Endothelial cell of umbilical vein (primary cell): Measurements from ENCODE around the gene EML2. TPM values are rescaled to one million over a fixed set of nuclear protein-coding genes. Genes with fewer than 3 reads are reported as not detected.

Experiments
- BruUV-seq: library from RNA; stranded (reverse); fragments of 400-500 nt; replicated peaks from 2 replicates; lab custom pipeline; 2021; lab: Mats Ljungman, UMichigan
- CTCF ChIA-PET: fragments of 300-600, 350-600 bp; sonication (Branson Sonifier 250); formaldehyde crosslinking; loops from one replicate; lab custom pipeline; 2021; ENCODE audit warnings: antibody characterized with exemption, inconsistent platforms; lab: Charles Lee
- POLR2A ChIA-PET: fragments of 300-600, 350-600 bp; sonication (Branson Sonifier 250); formaldehyde crosslinking; loops from one replicate; lab custom pipeline; 2021; ENCODE audit warnings: antibody characterized with exemption, inconsistent platforms; lab: Charles Lee
- DNase-seq: peaks from one replicate; pipeline ENCODE4 v3.0.0-alpha.2; 2011; ENCODE audit warnings: low read depth, low spot score
- FAIRE-seq: peaks from 2 replicates; lab custom pipeline; 2011; peaks lifted over from hg19 to GRCh38; lab: Jason Lieb, UNC
- H2AFZ ChIP-seq: 2 replicates; pipeline ENCODE4 v1.6.0; 2012; ENCODE audit warnings: low read depth, low read length, control low read depth, inconsistent platforms
- H3K27ac ChIP-seq: 2 replicates; pipeline ENCODE4 v1.5.1; 2011; ENCODE audit warnings: low read depth, mild to moderate bottlenecking, control low read depth, low read length, moderate library complexity; ENCODE audit not compliant: insufficient read depth
- H3K27me3 ChIP-seq, 2 experiments: 2 replicates each; pipeline versions ENCODE4 v1.6.0 to v1.6.1; 2011; ENCODE audit warnings: low read length in 2 of 2, mixed read lengths in 1 of 2; ENCODE audit not compliant: control insufficient read depth in 2 of 2, insufficient read depth in 2 of 2
- H3K36me3 ChIP-seq, 2 experiments: 2 replicates in 1 of 2; 3 replicates in 1 of 2; pipeline ENCODE4 v1.5.1; 2011; ENCODE audit warnings: low read length in 2 of 2, mild to moderate bottlenecking in 1 of 2, moderate library complexity in 1 of 2; ENCODE audit not compliant: control insufficient read depth in 2 of 2, insufficient read depth in 2 of 2; ENCODE audit errors: extremely low read depth in 1 of 2
- H3K4me1 ChIP-seq: 3 replicates; pipeline ENCODE4 v1.5.1; 2011; ENCODE audit warnings: mild to moderate bottlenecking, low read length; ENCODE audit not compliant: control insufficient read depth, insufficient read depth; ENCODE audit errors: extremely low read depth
- H3K4me2 ChIP-seq: 2 replicates; pipeline ENCODE4 v1.6.1; 2011; ENCODE audit warnings: low read length, control low read depth, mixed read lengths; ENCODE audit not compliant: insufficient read depth
- H3K4me3 ChIP-seq, 3 experiments: fragments of 200-600 bp in 1 of 3; sonication (generic), shearing (Covaris generic) in 1 of 3; replicated peaks in 1 of 3; 2 replicates each; pipeline ENCODE4 v1.5.1; 2011 to 2016; ENCODE audit warnings: control low read depth in 3 of 3, low read length in 3 of 3, mild to moderate bottlenecking in 2 of 3, inconsistent platforms in 1 of 3, low read depth in 1 of 3, moderate library complexity in 1 of 3; ENCODE audit not compliant: insufficient read depth in 1 of 3
- H3K79me2 ChIP-seq: 2 replicates; pipeline ENCODE4 v1.6.0; 2012; ENCODE audit warnings: low read length, inconsistent platforms; ENCODE audit not compliant: control insufficient read depth, insufficient read depth
- H3K9ac ChIP-seq: replicated peaks from 2 replicates; pipeline ENCODE3; 2011; ENCODE audit warnings: low read length, control low read depth; ENCODE audit not compliant: insufficient read depth; ENCODE audit errors: extremely low read depth
- H3K9me1 ChIP-seq: replicated peaks from 3 replicates; pipeline ENCODE4 v1.6.0; 2011; ENCODE audit warnings: mild to moderate bottlenecking, low read length; ENCODE audit not compliant: control insufficient read depth, insufficient read depth; ENCODE audit errors: extremely low read depth
- H3K9me3 ChIP-seq: replicated peaks from 2 replicates; pipeline ENCODE4 v1.5.1; 2012; ENCODE audit warnings: low read length, inconsistent platforms; ENCODE audit not compliant: control insufficient read depth, insufficient read depth
- H4K20me1 ChIP-seq: replicated peaks from 2 replicates; pipeline ENCODE3; 2011; ENCODE audit warnings: mild to moderate bottlenecking, low read length; ENCODE audit not compliant: control insufficient read depth, insufficient read depth; ENCODE audit errors: extremely low read depth
- CTCF ChIP-seq, 2 donors: IDR thresholded peaks; 1 replicate in 1 of 2; 2 replicates in 1 of 2; pipeline ENCODE4 v1.5.1; 2011; ENCODE audit warnings: low read length in 2 of 2, mild to moderate bottlenecking in 2 of 2, moderate library complexity in 2 of 2, control low read depth in 1 of 2, inconsistent platforms in 1 of 2, low read depth in 1 of 2; ENCODE audit not compliant: insufficient read depth in 1 of 2; ENCODE audit errors: extremely low read depth in 1 of 2
- MAX ChIP-seq: IDR thresholded peaks from 2 replicates; pipeline ENCODE4 v1.6.1; 2011; ENCODE audit not compliant: insufficient read depth, insufficient read length
- dilution Hi-C: fragments of 300-500 bp; cut with MboI; formaldehyde crosslinking; loops from one replicate; pipeline ENCODE4 v1.15.0; 2019; ENCODE audit warnings: low sequenced_read_pairs; ENCODE audit not compliant: extremely low pct_ligation_motif_present
- intact Hi-C: fragments of 100-400 bp; cut with micrococcal nuclease; formaldehyde crosslinking; loops from one replicate; pipeline ENCODE4 v1.10.0; 2022
- polyA plus RNA-seq, 4 experiments: library from polyadenylated mRNA; depleted of rRNA in 3 of 4; stranded (reverse) in 3 of 4; unstranded in 1 of 4; fragments of >200 nt; gene quantifications; 2 replicates each; pipeline versions ENCODE4 v1.2.1 to v1.2.3, GENCODE V29; 2011 to 2012; ENCODE audit warnings: missing spikeins in 1 of 4
- total RNA-seq: library from RNA; stranded (reverse); gene quantifications from 2 replicates; pipeline ENCODE4 v1.2.3, GENCODE V29; 2021

EML2 gene
- total and polyA plus RNA-seq, 2 donors (not counting 3 experiments of a cell fraction or from before 2014, with no cell fraction given), result 23.3 to 28.9 TPM

DNA sequence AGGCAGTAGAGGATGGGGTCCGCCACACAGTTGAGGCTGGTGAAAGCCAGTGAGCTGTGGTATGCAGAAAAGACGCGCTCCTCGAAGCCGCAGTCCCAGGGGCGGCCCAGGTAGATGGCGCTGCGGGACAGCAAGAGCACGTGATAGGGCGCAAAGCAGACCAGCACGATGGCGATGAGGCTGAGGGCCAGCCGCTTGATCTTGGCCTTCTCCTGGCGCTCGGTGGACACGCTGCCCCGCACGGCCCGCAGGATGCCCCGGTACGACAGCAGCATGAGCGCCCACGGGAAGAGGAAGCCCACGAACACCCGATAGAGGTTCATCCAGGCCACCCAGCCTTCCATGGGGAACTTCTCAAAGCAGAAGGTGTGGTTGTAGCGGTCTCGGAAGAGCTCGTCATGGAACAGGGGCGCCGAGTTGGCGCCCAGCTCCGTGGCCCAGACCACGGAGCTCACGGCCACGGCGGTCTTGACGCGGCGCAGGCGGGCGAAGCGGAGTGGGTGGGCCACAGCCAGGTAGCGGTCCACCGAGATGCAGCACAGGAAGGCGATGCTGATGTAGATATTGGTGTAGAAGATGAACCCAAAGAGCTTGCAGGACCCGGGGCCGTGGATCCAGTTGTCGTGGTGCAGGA, 48.1 kb downstream of the EML2 start:
- TF ChIP-seq CTCF (IDR thresholded peaks at IDR 0.05; ENCODE audit: extremely low read depth in 1 of 2, insufficient read depth in 1 of 2, low read depth in 1 of 2, low read length in 2 of 2) (peak; percentile 14 to 42), MAX (no peak)
- ChIA-PET POLR2A (no interaction called here), CTCF (interaction anchor here (0.5 to 2.3 kb wide), 5 partner anchors 40 to 117 kb away, joined by 3 to 41 read pairs (median 4); partner anchors contain the start of gene QPCTL)
- Histone ChIP-seq H3K9me1 (no peaks in the 10 kb centered on the region), H3K9me3 (no peaks in the 10 kb centered on the region), H3K4me2 (no peak overlapping the region), H3K4me3 (no peak overlapping the region), H3K9ac (no peak overlapping the region), H2AFZ (no peak overlapping the region), H3K36me3 (peaks cover 2 to 3% of the 10 kb centered on the region in 2 experiments), H3K27ac (no peak overlapping the region), H3K4me1 (peaks cover 20% of the 10 kb centered on the region), H3K79me2 (peaks cover 37% of the 10 kb centered on the region), H3K27me3 (no peaks in the 10 kb centered on the region), H4K20me1 (no peaks in the 10 kb centered on the region)
- no peak for DNase-seq
- no peak for FAIRE-seq
- intact Hi-C loops, result loop anchor here (5.0 kb wide), 1 partner anchor 101 kb away; the partner anchor contains the start of genes QPCTL and SNRPD2
- dilution Hi-C loops, result no loop called here
- no TSS peak for BruUV-seq
